AG09319 (cell line): ENCODE measurements around the gene XPR1.
A peak's percentile ranks its signal among the peaks of the same experiment; 100 is the strongest.

Experiments
- DNase-seq: peaks from one replicate; pipeline ENCODE4 v3.0.0-alpha.2; 2010; ENCODE audit warnings: low read depth; ENCODE audit errors: extremely low read depth
- TF ChIP-seq, protein P1 (sequence below): IDR thresholded peaks from 2 replicates; pipeline ENCODE4 v1.5.1; 2011; ENCODE audit warnings: low read depth, mild to moderate bottlenecking, inconsistent platforms, low read length, moderate library complexity

The XPR1 gene

GRCh38 chr1:180633057-180634056 lies 1.5 kb downstream of the XPR1 start:
- TF ChIP-seq, protein P1, sequence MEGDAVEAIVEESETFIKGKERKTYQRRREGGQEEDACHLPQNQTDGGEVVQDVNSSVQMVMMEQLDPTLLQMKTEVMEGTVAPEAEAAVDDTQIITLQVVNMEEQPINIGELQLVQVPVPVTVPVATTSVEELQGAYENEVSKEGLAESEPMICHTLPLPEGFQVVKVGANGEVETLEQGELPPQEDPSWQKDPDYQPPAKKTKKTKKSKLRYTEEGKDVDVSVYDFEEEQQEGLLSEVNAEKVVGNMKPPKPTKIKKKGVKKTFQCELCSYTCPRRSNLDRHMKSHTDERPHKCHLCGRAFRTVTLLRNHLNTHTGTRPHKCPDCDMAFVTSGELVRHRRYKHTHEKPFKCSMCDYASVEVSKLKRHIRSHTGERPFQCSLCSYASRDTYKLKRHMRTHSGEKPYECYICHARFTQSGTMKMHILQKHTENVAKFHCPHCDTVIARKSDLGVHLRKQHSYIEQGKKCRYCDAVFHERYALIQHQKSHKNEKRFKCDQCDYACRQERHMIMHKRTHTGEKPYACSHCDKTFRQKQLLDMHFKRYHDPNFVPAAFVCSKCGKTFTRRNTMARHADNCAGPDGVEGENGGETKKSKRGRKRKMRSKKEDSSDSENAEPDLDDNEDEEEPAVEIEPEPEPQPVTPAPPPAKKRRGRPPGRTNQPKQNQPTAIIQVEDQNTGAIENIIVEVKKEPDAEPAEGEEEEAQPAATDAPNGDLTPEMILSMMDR = no peak

GRCh38 chr1:180636138-180636537 lies 4.3 kb downstream of the XPR1 start:
- TF ChIP-seq, protein P1 = no peak
- DNase-seq = no peak

More at GRCh38 chr1:180633057-180634056, 1.5 kb downstream of the XPR1 start:
- peak; percentile 14 for DNase-seq

DNA sequence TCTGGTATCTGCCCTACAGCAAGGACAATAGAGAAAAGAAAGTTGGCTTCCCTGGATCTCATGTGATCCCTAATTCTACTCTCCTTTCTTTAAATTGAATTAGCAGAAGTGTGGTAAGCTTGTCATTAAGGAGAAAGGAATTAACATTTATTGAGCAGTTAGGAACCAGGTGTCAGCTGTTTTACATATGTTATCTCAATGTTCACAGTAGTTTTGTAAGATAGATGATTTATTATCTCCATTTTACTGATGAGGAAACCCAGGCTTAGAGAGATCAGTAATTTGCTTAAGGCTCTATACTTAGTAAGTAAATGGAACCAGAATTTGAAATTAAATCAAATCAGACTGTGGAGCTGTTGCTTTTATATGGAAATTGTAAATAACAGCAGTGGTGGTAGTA lies 8.0 kb downstream of the XPR1 start:
- TF ChIP-seq, protein P1 = no peak
- DNase-seq = no peak

DNA sequence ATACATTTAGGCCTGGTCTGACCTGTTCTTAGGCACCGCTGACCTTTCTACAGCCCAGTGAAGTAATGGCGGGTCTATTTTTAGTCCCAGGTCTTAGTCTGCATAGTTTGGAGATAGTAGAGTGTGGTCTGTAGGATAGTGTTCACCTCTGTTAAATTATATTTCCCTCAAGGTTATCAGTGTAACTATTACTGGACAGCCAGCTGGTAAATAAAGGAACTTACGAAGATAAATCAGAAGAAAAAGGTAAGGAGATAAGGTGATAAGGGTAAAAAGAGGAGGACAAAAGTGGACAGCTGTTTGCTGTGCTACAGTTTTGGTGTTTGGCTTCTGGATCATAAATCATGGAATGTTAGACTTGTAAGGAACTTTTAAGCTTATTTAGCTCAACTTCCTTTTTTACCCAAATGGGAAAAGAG lies 8.7 kb downstream of the XPR1 start:
- TF ChIP-seq, protein P1 = no peak
- DNase-seq = no peak

GRCh38 chr1:180641662-180642061 lies 9.8 kb downstream of the XPR1 start:
- no peak for DNase-seq
- TF ChIP-seq, protein P1 = no peak

DNA sequence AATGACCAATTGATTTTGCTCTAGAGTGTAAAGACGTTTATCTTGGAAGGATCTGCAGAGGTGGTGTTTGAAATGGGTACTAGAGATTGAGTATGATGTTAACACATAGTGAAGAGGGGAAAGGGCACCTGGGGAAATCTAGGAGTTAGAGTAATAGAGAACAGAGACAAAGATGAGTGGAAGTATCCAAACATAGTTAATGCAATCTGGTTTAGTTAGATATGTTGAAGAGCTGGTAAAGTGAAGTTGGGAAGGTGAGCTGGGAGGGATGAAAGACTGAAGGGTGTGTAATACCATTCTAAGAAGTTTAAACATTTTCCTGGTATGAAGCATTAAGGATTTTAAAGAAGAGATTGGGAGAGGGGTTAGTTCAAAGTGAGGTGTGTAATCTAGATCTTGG lies 11.0 kb downstream of the XPR1 start:
- TF ChIP-seq, protein P1 = no peak
- DNase-seq = no peak

DNA sequence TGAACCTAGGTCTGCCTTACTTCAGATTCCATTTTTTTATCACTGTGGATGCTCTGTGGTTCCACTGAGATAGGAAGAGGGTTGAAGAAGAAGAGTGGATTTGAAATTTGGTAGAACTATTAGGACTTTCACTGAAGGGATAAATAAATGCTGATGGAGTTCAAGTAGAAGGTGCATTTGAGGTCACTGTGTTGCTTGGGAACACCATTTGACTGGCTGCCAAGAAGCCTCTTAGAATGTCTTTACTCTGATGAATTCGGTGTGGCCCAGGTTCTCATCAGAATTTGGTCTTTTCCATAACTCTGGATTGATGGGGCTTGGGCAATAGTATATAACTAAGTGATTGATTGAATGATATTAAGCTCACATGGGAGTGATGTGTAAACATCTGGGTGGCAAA lies 11.9 kb downstream of the XPR1 start:
- no peak for DNase-seq
- TF ChIP-seq, protein P1 = no peak
